NT2/D1 (cell line): ENCODE measurements around the gene ENO1.

Experiments
- SUZ12 ChIP-seq: IDR thresholded peaks from 2 replicates; pipeline ENCODE4 v1.6.1; 2011; ENCODE audit not compliant: insufficient read length, insufficient read depth; ENCODE audit errors: extremely low read depth
- ZNF274 ChIP-seq: IDR thresholded peaks from 2 replicates; pipeline ENCODE4 v1.6.1; 2011; ENCODE audit warnings: mild to moderate bottlenecking, low read depth, low read length

DNA sequence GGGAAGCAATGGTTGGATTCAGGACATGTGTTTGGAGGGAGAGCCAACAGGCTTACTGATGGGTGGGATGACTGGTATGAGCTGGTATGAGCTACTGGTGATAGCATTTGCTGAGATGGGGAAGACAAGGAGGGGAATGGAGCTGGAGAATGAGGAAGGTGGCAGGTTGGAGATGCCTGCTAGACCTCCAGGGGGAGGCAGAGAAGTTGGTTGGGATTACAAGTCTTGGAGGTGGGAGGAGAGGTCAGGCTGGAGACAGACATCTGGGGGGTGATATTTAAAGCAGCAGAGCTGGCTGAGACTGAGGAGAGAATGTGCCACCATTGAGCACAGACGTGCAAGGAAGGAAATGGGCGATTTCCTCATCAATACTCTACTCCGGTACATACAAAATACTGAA lies 31.8 kb upstream of the ENO1 start:
- no peak for TF ChIP-seq ZNF274
- TF ChIP-seq SUZ12 = no peak
